Stimulated activated CD4-positive, alpha-beta T cell treated with anti-CD3 and anti-CD28 coated beads, Interleukin-4, amount 100 ng/mL, for 1 hour (primary cell): ENCODE results near the gene TM9SF3.
"Not testable (repeated sequence)": the region's sequence is repeated elsewhere in the genome, so short reads cannot be mapped to it uniquely, and the experiment has no call there.

ENCODE experiments used
- DNase-seq: peaks from one replicate; pipeline ENCODE4 v3.0.0-alpha.2; 2020

Gene TM9SF3

DNA sequence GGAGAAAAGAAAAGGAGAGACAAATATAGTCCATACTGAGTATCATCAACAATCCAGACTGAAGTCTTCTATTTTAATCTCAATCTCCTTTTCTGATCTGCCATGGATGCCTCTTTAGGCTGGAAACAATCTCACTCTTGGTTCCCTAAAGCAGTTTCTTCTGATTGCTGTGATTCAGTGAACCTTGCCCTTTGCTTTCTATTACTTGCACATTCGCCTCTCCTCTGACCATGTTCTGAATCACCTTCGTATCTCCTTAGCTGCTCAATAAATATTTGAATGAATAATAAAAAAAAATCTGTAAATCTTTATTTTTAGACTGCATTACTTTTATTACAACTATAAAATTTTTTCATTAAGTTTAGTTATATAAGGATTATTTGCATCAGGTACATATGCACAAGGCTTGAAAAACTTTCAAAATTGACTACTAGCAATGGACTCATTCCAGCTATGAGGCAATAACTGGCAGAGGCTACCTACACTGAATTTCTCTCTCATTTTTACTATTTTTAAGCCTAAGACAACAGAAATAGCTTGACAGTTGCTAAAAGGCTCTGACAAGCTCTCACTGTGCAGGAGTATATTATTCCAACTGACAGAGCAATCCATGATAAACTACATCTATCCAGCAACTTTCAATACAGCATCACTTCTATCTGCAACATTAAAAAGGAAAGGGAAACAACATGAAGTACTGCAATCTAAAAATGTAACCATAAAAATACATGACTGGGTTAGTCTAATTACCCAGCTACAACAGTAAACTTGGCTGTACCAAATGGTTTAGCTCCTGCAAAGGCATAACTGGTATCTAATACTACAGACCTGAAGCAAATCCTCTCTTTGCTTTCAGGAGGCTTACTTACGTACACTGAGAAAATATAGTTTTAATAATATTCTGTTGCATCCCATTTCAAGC, 25.6 kb downstream of the TM9SF3 start:
- DNase-seq = no peak

DNA sequence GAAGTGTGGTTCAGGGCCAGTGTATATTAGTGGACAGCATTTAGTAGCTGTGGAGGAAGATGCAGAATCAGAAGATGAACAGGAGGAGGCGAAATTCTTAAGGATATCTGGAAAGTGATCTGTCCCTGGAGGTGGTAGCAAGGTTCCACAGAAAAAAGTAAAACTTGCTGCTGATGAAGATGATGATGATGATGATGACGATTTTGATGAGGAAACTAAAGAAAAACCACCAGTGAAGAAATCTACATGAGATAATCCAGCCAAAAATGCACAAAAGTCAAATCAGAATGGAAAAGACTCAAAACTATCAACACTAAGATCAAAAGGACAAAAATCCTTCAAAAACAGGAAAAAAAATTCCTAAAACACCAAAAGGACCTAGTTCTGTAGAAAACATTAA, 26.3 kb downstream of the TM9SF3 start:
- DNase-seq = no peak

- no peak for DNase-seq
Measured at GRCh38 chr10:96556003-96556402, 30.8 kb downstream of the TM9SF3 start.

DNA sequence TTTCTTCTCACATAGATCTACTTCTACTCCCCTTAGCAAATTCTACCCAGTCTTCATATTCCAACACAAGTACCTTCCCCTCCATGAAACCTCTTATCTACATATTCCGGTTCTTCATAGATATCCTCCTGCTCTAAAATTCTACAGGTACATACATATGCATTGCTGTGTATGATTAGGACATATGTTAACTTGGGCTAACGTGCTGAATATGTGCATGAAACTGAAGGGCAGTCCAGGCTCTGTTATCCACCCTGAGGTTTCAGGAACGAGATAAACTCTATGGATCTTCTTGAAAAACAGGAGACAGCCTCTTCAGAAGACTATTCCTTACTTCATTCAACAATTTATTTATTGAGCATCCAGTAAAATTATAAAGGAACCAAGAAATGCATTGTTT, 31.5 kb downstream of the TM9SF3 start:
- no peak for DNase-seq

DNA sequence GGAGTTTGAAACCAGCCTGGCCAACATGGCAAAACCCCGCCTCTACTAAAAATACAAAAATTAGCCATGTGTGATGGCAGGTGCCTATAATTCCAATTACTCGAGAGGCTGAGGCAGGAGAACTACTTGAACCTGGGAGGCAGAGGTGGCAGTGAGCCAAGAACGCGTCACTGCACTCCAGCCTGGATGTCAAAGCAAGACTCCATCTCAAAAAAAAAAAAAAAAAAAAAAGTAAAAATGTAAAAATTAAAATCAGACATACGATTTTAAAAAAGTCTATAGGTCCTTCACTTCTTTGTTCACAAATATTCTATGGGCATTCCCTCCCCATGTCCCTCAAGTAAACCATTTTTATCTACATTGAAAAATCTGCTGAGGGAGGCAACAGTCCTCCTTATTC, 38.2 kb downstream of the TM9SF3 start:
- DNase-seq = no peak

DNA sequence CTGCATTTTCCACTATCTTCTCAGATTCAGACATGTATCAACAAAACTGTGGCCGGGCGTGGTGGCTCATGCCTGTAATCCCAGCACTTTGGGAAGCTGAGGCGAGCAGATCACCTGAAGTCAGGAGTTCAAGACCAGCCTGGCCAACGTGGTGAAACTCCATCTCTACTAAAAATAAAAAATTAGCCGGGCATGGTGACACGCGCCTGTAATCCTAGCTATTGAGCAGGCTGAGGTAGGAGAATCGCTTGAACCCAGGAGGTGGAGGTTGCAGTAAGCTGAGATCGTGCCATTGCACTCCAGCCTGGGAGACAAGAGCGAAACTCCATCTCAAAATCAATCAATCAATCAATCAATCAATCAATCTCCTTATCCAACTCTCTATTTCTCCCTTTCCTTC, 41.3 kb downstream of the TM9SF3 start:
- DNase-seq = not testable (repeated sequence)

GRCh38 chr10:96541921-96542320, 44.9 kb downstream of the TM9SF3 start:
- no peak for DNase-seq

GRCh38 chr10:96540240-96540639, 46.6 kb downstream of the TM9SF3 start:
- DNase-seq = no peak

- DNase-seq = no peak
Measured at GRCh38 chr10:96538683-96539082, 48.1 kb downstream of the TM9SF3 start.

- no peak for DNase-seq
Measured at GRCh38 chr10:96536129-96536528, 50.7 kb downstream of the TM9SF3 start.

DNA sequence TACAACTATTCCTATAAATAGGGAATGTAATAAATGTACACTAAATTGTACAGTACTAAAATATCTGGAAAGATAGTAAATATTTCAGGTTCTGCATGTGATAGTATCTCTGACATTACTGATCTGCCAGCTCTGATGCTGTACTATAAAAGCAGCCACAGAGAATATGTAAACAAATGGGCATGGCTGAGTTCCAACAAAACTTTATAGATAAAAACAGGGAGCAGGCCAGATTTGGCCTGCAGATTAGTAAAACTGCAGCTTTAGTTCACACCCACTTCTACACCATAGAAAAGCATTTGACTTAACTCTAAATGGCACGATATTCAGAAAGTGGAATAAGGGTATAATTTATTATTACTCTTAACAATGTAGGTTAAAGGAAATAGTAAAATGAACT, 54.3 kb downstream of the TM9SF3 start:
- no peak for DNase-seq

- no peak for DNase-seq
Measured at GRCh38 chr10:96529634-96530279, 57.1 kb downstream of the TM9SF3 start.

DNA sequence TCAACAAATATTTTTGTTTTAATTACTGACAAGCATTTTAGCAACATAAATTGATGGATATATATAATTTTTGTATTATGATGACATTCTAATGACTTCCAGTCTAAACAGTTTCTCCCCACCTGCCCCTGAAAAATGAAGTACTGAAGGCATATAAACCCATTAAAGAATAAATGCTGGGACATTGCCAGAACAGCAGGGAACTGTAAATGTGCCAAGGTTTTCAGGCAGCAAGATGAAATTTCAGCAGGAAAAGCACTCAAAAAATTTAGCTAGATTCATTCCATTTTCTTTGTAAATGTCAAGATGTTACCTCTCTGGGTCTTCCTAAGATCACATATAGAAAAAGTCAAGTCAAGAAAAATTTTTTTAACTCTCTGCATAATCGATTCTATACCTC, 62.1 kb downstream of the TM9SF3 start:
- no peak for DNase-seq

DNA sequence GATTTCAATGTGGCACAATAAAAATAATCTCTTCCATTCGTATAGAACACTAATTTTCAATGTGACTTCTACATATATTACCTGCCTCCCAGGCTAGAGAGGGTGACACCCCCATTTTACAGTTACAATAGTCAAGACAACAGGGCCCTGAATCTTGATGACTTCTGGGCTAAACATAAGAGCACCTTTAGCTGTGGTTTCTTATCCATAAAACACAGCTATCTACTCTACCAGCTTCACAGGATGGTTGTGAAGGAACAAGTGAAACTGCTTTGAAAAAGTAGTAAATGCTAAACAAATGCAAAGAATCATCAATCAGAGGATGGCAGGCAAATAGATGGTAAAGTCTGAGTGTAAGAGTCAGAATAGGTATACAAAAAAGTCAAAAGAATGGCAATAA, 69.5 kb downstream of the TM9SF3 start:
- DNase-seq = no peak

DNA sequence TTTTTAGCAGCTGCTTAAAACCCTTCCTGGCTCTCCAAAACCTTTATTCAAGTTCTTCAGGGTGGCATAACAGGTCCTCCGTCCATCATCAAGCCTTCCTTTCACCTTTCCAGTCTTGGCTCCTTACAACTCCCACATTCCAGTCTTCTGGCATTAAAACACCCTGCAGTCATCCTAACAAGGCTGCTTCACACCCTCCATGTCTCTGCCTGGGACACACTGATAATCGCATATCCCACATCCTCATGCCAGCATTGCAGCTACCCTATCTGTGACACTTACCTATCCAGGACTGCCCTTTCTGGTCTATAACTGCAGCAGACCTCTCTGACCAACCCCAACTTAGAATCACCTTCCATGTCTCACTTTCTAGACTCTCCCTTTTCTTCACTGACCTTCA, 70.5 kb downstream of the TM9SF3 start:
- no peak for DNase-seq

DNA sequence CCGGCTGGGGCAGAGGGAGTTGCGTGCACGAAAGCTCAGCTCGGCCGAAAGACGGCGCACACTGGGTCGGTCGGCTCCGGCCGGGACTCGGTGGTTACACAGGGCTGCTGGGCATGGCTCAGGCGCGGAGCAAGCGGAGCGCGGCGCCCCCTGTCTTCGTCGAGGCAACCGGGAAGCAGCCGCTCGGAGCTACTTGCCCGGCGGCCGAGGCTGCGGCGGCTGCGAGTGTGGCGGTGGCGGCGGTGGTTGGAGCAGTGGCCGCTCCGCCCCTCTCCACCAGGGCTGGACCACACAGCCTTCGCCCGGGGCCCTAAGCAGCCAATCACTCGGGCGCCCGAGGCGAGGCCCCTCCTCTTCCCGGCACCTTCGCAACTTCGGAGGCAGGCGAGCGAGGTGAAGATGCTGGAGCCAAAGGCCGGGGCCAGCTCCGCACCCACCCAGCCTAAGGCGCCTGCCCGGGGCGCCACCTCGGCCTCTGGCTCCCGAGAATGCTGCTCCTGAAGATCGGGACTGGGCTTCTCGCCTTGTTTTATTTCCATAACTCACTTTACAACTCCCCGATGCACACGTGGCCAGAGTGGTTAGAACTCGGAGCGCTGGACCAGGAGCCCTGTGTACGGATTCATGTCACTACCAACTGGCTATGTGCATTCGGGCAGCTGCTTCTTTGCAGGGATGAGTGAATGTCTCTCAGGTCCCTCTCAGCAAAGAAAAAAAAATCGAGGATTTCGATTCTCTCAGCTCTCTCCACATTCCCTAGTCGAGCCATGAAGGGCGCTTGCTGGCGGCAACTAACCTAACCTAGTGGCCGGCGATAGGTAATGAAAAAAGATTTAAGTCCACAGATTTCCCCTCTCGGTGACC, 72.9 kb downstream of the TM9SF3 start, which contains the start of gene TLL2:
Gene TLL2 (minus strand): TSS at position 229 of the 864 bp plus-strand sequence. CDS start 241 bp downstream, outside the sequence.
- peak; percentile 48 for DNase-seq

- DNase-seq = peak; percentile 29
Measured at GRCh38 chr10:96513305-96513697, 73.5 kb downstream of the TM9SF3 start.

DNA sequence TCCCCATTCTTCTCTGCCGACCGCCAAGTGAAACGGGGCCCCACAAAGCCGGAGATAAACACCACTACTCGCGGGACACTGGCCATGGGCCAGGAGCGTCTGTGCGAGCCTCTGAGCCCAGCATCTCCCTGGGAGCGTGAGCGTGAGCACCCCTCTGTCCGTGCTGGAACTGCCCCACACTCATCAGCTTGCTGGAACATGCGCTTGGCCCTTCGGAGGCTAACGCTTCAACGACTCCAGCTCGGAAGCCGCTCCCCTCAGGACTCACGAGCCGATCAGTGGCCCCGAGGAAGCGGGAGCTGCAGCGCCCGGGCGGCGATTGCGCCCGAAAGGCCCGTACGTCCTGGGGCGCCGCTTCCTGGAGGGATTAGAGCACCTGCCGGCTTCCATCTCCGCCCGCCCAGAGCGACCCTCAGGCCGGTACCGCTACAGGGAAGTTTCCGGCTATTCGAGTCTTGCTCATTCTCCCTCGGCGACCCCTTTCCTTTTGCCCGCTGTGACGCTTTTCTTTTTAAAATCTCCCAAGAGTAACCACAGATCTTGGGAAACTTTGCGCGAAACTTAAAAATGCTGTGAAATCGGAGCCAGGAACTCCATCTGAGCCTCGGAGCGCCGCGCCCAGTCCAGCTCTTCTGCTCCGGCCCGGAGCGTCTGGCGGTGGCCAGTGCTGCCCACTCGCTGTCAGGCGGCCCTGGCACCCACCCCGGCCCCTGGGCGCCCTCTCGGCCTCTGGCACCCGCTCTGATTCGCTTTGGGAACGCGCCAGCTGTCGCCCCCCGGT, 74.1 kb downstream of the TM9SF3 start:
- no peak for DNase-seq

- DNase-seq = no peak
Measured at GRCh38 chr10:96511044-96511945, 75.5 kb downstream of the TM9SF3 start.

GRCh38 chr10:96509017-96509641, 77.7 kb downstream of the TM9SF3 start:
- no peak for DNase-seq

GRCh38 chr10:96507044-96507443, 79.8 kb downstream of the TM9SF3 start:
- no peak for DNase-seq
